HepG2 (cell line): ENCODE data around the gene POLR1G. TPM values are rescaled to one million over a fixed set of nuclear protein-coding genes. Genes with fewer than 3 reads are reported as not detected.

Source experiments
- ASH2L ChIP-seq: fragments of 300-600, 200-600 bp; sonication (generic); IDR thresholded peaks from 2 replicates; pipeline ENCODE4 v1.7.0; 2017; ENCODE audit warnings: low read depth, mild to moderate bottlenecking, moderate library complexity, mixed read lengths, low read length; ENCODE audit not compliant: insufficient read length
- CCDC6 ChIP-seq: sonication (generic); formaldehyde crosslinking; IDR thresholded peaks from 2 replicates; pipeline ENCODE4 v1.8.1; 2022; ENCODE audit warnings: mild to moderate bottlenecking, missing genetic modification reagents, moderate library complexity
- CEBPZ ChIP-seq: IDR thresholded peaks from 2 replicates; pipeline ENCODE4 v1.6.1; 2012; ENCODE audit warnings: low read length, improper control_type of control experiment
- FOXA1 ChIP-seq, 2 experiments: fragments of 450-650 bp in 1 of 2; sonication (generic) in 1 of 2; formaldehyde crosslinking in 1 of 2; IDR thresholded peaks; 2 replicates each; pipeline versions ENCODE4 v1.4.0 to v1.6.1; 2016 to 2020; ENCODE audit warnings: missing genetic modification reagents in 1 of 2
- HIC2 ChIP-seq: sonication (generic); formaldehyde crosslinking; IDR thresholded peaks from 2 replicates; pipeline ENCODE4 v1.9.0; 2022; ENCODE audit warnings: low read depth, missing genetic modification reagents
- KAT2B ChIP-seq: fragments of 150-350 bp; IDR thresholded peaks from 2 replicates; pipeline ENCODE4 v1.6.1; 2014; ENCODE audit warnings: low read depth, low read length, borderline replicate concordance
- MTERF4 ChIP-seq: sonication (generic); formaldehyde crosslinking; IDR thresholded peaks from 2 replicates; pipeline ENCODE4 v1.8.0; 2023; ENCODE audit warnings: mild to moderate bottlenecking, missing genetic modification reagents
- NCOA2 ChIP-seq: sonication (generic); formaldehyde crosslinking; IDR thresholded peaks from 2 replicates; pipeline ENCODE4 v1.8.0; 2022; ENCODE audit warnings: inconsistent platforms
- NR2F1 ChIP-seq, 2 experiments: fragments of 450-650 bp in 1 of 2; formaldehyde crosslinking in 1 of 2; IDR thresholded peaks; 2 replicates each; pipeline versions ENCODE4 v1.5.0 to v1.6.1; 2016 to 2020; ENCODE audit warnings: mild to moderate bottlenecking in 1 of 2, missing compliant biosample characterization in 1 of 2, missing genetic modification reagents in 1 of 2, moderate library complexity in 1 of 2
- PAXIP1 ChIP-seq: sonication (generic); formaldehyde crosslinking; conservative IDR thresholded peaks from 2 replicates; pipeline ENCODE4 v1.4.0; 2020; ENCODE audit warnings: mild to moderate bottlenecking, missing genetic modification reagents, moderate library complexity
- PBX2 ChIP-seq: IDR thresholded peaks from 2 replicates; pipeline ENCODE4 v1.6.1; 2016; ENCODE audit warnings: control low read depth
- SRY ChIP-seq: sonication (generic); formaldehyde crosslinking; IDR thresholded peaks from 2 replicates; pipeline ENCODE4 v1.8.0; 2022; ENCODE audit warnings: mild to moderate bottlenecking, missing genetic modification reagents
- TBL1XR1 ChIP-seq: fragments of 150-350 bp; IDR thresholded peaks from 2 replicates; pipeline ENCODE4 v1.6.1; 2014; ENCODE audit warnings: borderline replicate concordance, low read length; ENCODE audit not compliant: partially characterized antibody
- ZBTB42 ChIP-seq: sonication (generic); formaldehyde crosslinking; IDR thresholded peaks from 2 replicates; pipeline ENCODE4 v1.5.0; 2020; ENCODE audit warnings: mild to moderate bottlenecking, missing genetic modification reagents
- ZNF30 ChIP-seq: sonication (generic); formaldehyde crosslinking; IDR thresholded peaks from 2 replicates; pipeline ENCODE4 v1.5.0; 2020; ENCODE audit warnings: mild to moderate bottlenecking, missing genetic modification reagents
- ZNF678 ChIP-seq: sonication (generic); formaldehyde crosslinking; IDR thresholded peaks from 2 replicates; pipeline ENCODE4 v1.4.0; 2020; ENCODE audit warnings: mild to moderate bottlenecking, missing genetic modification reagents
- ZNF776 ChIP-seq: sonication (generic); formaldehyde crosslinking; IDR thresholded peaks from 2 replicates; pipeline ENCODE4 v1.4.0; 2020; ENCODE audit warnings: mild to moderate bottlenecking, missing genetic modification reagents
- polyA plus RNA-seq, 8 experiments: library from polyadenylated mRNA; depleted of rRNA in 3 of 8; stranded (reverse) in 7 of 8; unstranded in 1 of 8; fragments of >200 nt; fragmentation: Illumina TruSeq in 4 of 8; extraction: Trizol in 4 of 8; gene quantifications; 2 replicates each; pipeline versions ENCODE4 v1.2.1 to v1.2.3, GENCODE V29; 2011 to 2016; ENCODE audit warnings: low read depth in 4 of 8, missing spikeins in 1 of 8, mixed read lengths in 1 of 8; ENCODE audit not compliant: insufficient read depth in 1 of 8
- total RNA-seq, 5 experiments: library from RNA; depleted of rRNA; stranded (reverse); fragments of >200 nt; fragmentation: Illumina TruSeq; extraction: Trizol; gene quantifications; 2 replicates each; pipeline ENCODE4 v1.2.3, GENCODE V29; 2016; ENCODE audit warnings: low read depth in 1 of 5

POLR1G gene
- total and polyA plus RNA-seq, 2 of the 13 experiments (the other 11 are each of a cell fraction or from before 2014, with no cell fraction given), result 3.5 to 20.8 TPM

- TF ChIP-seq MTERF4 (CRISPR knock-in tag) (0 out of 2 replicates have a peak, but pooled peaks have one; percentile 19), ZNF776 (CRISPR knock-in tag) (peak; percentile 72; the same call in 1 of the 2 replicates), SRY (CRISPR knock-in tag) (peak; percentile 57; the same call in 1 of the 2 replicates), FOXA1 (IDR thresholded peaks at IDR 0.05) (no peak), FOXA1 (CRISPR knock-in tag; IDR thresholded peaks at IDR 0.05) (no peak; the same call in 1 of the 2 replicates), CEBPZ (no peak), ZBTB42 (CRISPR knock-in tag) (peak; percentile 44; the same call in 1 of the 2 replicates), KAT2B (no peak), TBL1XR1 (no peak), CCDC6 (CRISPR knock-in tag) (peak; percentile 67; the same call in 1 of the 2 replicates), ASH2L (peak; percentile 81), ZNF30 (CRISPR knock-in tag) (no peak), NCOA2 (CRISPR knock-in tag) (peak; percentile 68), ZNF678 (CRISPR knock-in tag) (peak; percentile 84; the same call in 1 of the 2 replicates), PAXIP1 (CRISPR knock-in tag) (peak; percentile 69), NR2F1 (CRISPR knock-in tag; IDR thresholded peaks at IDR 0.05) (0 out of 4 replicates have a peak, but pooled peaks of 1 of the 2 experiments have one; percentile 3), HIC2 (no peak), PBX2 (CRISPR knock-in tag) (peak; percentile 89)
Measured at GRCh38 chr19:45423589-45424190, 17.2 kb downstream of the POLR1G start, which contains the start of gene ERCC1 (continued).
